Ammon's horn (tissue), 1 donor: ENCODE measurements around the gene SYNPR.
"Not testable (repeated sequence)": the region's sequence is repeated elsewhere in the genome, so short reads cannot be mapped to it uniquely, and the experiment has no call there.

Experiments used
- DNase-seq: peaks from one replicate; pipeline ENCODE4 v3.0.0-alpha.2; 2016; ENCODE audit warnings: low spot score

Gene SYNPR

DNA sequence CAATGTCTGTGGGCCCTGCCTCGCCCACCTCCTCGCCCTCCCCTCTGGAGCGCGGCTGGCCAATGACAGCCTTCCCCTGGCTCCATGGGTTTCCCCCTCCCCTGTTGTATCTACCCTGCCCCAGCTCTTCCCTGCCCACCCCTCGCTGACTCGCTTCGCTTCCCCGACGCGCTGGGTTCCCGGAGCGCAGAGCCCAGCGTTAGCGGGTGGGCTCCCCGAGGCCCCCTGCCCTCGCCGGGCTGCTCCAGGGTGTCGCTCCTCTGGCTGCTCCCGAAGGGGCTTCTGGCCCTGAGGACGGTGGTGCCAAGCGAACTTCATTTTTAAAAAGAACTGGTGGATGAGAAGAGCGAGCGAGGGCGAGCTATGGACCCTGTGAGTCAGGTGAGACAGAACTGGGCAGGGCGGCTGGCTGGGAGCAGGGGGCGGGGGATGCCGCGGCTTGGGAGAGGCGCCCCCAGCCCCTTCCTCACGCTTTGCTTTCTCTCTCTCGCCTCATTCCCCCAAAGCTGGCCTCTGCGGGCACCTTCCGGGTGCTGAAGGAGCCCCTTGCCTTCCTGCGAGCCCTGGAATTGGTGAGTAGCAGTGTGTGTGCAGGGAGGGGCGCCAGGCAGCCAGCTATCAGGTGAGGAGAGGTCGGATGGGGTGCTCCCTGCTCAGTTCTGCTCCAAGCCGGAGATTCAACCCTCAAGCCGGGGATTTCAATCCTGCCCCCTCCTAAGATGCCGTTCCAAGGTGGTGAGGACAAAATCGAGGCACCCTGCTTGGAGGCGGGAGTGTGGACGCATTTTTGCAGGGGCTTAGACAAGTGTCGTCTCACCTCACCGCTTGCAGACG lies at the start of gene SYNPR:
Gene SYNPR, plus strand, starts transcription at position 138 of the 834 bp plus-strand sequence.
- peak; percentile 58 for DNase-seq

DNA sequence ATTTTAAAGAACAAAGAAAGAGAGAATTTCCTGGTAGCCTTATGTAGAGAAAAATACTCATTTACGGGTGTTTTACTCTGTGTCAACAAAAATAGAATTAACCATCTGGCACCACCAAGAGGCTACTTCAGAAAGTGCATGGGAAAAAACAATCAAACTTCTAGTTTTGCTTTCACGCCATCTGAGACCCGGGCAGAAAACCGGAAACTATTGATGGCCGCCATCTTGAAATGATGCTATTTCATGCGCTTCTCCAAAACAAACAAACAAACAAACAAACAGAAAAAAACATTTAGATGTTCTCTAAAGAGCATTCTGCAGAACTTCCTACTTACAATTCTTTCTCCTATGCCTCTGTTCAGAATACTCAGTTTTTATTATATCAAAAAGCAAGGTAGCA lies 49.4 kb upstream of the SYNPR start:
- DNase-seq, result peak; percentile 31

DNA sequence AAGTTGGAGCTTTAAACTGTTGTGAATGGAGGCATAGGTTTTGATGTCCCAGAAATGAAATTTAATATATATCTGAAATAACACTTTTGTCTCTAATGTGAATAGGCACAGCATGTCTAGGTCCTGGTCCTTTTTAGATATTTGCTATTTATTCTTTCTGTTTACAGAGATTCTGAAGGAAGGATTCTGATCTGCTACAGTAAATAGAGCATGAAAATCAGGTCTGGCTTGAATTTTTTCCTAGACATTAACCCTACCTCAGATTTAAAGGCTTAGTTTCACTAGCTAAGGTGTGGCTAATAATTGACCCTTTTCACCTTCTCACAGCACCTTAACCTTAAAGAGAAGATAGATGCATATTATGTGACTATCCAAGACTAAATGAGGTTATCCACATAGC lies 48.0 kb upstream of the SYNPR start:
- DNase-seq, result no peak

DNA sequence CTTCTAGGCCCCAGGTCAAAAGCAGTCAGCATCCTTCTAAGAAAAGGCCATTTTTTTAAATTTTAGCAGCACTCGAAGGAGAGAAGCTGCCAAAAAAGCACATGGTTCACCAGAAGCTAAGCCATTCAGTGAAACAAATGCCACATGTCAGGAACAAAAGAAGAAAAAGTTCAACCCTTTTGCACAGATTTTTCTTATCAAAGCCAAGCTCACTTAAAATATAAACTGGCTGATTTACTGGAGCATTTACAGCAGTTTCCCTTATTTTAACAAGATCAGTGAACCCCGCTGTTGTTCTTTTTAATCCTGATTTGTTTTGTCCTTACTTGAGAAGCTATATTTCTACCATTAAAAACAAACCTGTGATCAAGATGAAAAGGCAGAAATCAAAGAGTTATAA lies 46.5 kb upstream of the SYNPR start:
- DNase-seq, result no peak

DNA sequence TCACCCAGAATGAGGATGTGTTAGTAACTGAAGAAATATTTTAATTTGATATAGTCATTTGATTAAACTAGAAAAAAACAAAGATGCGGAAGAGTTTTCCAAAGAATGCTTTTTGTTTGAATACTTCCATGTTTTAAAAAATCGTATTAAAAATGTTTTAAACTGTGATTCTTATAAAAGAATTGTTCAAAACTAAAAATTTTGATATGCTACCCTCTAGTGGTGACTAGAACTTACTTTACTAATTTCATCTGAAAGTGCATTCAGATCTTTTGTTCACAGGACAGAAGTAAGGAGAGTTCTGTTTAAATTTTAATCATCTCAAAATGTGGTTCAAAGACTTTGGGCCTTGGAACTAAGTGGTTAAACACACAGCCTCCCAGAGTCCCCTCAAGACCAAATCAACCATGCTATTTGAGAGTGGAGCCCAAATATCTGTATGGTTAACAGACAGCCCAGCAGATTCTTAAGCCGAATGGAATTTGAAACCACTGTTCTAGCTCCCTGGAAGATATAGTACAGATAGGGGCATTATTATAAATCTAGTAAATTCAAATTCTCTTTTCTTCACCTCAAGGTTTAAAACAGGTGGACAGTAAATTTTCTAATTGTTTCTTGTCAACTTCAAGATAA lies 45.2 kb upstream of the SYNPR start:
- no peak for DNase-seq

DNA sequence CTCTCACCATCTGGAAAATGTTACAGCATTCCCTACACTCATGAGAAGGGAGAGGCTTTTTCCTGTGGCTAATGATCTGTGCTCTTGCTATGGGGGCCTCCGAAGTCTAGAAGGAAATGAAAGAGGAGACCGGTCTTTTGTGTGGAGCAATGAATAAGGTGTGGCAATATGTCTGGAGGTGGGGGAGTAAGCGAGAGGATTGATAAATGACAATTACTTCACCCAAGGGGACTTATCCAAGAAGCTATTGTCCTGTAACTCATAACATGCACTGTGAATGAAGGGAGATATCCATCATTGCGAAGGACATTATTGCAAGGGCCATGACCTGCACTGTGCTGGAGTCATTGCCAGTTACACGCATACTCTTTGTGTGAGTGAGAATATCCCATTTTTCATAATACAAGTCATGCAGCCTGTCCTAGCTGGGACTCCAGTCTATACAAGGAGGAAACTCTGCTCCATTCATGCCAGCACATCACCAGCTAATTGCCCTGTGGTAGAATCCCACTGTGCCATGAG lies 37.7 kb upstream of the SYNPR start:
- no peak for DNase-seq

DNA sequence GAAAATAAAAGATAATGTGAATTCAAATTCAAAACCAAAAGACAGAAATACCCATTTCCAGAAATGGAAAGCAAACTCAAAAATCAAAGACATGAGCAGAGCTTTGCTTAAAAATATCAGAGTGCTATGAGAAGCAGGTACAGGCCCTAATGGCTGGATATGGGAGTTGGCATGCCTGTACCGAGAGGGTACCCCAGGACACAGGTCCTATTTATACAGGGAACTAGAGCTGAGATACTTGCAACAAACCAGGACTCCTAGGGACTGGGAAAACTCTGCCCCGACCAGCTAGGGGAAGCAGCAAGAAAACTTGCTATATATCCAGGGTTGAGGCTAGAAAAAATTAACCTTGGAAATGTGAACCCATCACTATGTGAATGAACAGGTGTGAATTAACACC lies 36.0 kb upstream of the SYNPR start:
- no peak for DNase-seq

DNA sequence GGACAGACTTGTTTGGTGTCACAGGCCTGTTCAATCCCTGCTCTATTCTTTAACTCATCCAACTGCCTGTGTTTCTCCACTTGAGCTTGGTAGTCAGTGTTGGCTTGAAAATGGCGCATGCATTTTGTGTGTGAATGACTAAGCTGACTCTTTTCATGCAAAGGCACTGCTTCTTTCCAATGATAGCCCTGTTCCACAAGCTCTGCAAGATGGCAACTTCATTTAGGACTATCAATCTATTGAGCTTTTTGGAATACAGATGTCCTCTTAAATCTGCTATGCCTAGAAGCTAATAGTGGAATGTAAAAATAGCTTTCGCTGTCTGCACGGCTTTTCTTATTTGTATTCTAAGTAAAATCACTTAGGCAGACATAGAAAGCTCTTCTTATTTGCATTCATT lies 33.6 kb upstream of the SYNPR start:
- DNase-seq, result peak; percentile 13

DNA sequence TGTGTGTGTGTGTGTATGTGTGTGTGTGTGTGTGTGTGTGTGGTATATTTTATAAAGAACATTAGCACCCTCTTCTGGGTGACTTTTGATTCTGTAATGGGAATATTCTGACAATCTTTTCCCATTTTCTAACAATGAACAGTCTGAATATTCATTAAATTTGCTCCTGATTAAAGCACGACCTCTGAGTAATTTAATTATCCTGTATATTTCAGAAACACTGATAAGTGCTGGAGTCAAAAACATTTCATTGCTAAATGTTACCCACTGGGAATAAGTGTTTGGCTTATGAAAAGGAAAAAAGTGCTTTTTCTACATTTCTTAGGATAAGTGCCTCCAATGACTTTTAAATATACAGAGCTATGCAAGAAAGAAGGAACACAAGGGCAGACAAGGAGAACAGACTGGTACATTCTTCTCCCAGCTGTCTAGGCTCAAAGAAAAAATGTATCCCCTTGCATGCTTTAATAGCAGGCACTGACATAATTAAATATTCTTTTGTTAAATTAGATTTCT lies 32.3 kb upstream of the SYNPR start:
- no peak for DNase-seq

DNA sequence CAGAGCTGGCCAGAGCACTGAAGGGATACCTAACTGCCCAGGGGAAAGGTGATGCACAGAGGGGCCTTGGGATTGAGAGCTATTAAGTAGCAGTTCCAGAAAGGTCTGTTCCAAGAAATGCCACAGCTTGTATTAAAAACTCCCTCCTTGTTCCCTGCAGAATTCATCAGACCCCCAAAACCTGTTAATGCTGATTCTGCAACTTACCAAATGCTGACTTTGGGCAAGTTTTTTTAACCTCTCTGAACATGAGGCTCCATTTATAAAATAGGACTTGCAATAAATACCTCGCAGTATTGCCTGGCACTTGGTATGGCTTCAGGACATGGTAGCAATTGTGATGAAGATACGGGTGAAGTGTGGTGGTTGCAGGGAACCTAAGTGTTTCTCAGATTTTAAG lies 30.1 kb upstream of the SYNPR start:
- no peak for DNase-seq

DNA sequence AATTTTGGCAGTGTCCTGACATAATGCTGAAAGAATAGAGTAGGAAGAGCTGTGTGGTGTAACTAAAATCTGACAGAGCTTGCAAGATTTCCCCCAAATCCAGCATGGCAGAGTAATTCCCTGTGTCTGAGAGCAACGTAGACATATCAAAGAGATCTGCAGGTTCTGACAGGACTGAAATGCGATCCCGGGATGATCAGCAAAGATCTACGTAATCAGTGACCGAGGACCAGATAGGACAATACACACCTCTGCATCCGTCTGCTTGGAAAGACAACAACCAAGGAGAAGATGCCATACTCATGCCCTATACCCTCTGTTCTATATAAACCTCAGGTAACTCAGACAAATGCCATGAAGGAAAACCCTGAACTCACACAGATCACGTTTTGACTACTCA lies 26.6 kb upstream of the SYNPR start:
- no peak for DNase-seq

DNA sequence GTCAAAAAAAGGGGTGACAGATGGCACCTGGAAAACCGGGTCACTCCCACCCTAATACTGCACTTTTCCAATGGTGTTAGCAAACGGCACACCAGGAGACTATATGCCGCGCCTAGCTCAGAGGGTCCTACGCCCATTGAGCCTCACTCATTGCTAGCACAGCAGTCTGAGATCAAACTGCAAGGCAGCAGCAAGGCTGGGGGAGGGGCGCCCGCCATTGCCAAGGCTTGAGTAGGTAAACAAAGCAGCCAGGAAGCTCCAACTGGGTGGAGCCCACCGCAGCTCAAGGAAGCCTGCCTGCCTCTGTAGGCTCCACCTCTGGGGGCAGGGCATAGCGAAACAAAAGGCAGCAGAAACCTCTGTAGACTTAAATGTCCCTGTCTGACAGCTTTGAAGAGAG lies 22.3 kb upstream of the SYNPR start:
- DNase-seq, result not testable (repeated sequence)

DNA sequence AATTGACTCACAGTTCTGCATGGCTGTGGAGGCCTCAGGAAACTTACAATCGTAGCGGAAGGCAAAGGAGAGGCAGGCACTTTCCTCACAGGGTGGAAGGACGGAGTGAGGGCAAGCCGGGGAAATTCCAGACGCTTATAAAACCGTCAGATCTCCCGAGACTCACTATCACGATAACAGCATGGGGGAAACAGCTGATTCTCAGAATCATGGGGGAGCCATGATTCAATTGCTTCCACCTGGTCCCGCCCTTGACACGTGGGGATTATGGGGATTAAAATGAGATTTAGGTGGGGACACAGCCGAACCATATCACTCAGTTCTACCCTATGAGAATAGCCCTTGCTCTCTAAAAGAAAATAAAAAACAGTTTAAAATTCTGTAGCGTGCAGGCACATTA lies 13.4 kb upstream of the SYNPR start:
- no peak for DNase-seq

DNA sequence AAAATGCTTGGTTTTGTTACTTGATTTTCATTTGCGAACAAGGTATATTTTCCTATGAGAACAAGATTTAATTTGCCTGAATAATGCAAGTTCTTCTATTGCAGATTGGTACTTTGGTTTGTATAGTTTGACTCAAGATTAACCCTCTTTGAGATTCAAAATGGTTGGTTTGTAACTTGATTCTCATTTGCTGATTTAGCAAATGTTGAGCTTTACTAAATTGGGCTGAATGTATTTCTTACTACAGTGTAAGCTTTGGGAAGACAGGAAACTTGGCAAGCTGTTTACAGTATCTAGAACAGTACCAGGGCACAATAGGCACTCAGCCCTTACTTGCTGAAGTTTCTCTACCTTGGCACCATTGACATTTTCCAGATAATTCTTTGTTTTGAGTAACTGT lies 3.7 kb upstream of the SYNPR start:
- DNase-seq, result no peak

DNA sequence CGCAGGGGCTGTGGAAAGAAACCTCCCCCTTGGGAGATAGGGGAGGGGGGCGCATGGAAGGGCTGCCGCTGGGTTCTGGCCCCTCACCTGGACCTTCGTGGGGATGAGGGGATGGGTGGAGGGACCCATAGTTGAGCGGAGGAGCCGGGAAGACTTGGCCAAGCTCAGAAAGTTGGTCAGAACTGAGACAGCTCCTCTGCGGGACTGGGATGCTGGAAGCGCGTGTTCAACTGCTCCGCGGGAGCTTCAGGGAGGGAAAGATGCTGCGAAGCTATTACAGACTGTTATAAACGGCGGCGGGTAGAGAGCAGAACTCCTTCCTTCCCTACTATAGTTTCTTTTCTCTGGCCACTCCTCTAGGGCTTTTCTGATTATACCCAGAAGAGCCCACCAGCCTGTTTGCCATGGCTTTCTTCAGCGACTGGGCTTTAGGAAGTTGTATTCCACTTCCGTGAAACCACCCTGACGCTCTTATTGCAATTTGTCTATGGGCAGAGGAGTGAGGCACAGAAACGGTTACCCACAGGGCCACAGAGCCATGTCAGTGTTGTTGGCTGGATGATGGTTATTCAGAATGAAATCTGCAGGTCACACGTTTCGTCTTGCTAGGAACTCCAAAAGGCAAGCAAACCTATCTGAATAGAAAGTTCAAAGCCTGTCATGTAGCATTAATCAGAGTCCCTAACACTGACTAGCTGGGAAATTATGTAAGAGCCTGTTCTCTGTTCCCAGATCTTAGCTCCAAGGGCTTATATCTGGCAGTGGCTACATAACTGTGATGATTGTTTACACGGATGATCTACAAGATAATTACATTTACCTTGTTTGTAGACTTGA lies 1.1 kb downstream of the SYNPR start:
- DNase-seq, result peak; percentile 13

DNA sequence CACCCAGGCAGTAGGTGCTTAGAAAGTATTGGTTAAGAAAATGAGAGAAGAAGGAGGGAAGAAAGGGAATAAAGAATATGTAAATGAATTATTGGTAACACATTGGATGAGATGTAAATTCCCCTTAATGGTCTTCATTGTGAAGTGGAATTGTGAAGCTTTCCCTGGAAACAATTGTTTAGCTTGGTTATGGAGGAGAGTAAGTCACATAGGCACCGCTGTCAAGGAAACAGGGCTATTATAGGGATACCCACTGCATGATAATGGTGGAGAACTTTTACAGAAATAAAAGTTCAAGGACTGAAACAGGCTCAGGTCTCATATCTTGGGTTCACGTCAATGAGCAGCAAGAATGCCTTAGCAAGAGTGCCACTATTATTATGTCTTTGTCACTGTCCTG lies 9.5 kb downstream of the SYNPR start:
- no peak for DNase-seq

DNA sequence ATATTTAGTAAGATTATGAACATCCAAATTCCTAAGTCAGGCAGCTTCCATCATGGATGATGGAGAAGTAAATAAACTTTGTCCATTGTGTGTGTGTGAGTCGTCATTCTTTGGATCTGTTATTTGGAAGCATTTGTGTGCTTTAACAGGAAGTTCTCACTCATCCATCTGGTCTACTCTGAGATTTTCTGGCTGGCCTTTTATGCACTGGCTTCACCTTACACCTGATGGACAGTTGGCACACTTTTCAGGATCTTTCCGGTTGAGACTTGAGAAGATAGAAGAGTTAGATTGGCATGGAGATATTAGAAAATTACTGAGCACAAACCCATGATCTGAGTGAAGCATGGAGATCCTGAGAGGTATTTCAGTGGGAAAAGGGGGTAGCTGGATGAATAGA lies 12.6 kb downstream of the SYNPR start:
- DNase-seq, result no peak

DNA sequence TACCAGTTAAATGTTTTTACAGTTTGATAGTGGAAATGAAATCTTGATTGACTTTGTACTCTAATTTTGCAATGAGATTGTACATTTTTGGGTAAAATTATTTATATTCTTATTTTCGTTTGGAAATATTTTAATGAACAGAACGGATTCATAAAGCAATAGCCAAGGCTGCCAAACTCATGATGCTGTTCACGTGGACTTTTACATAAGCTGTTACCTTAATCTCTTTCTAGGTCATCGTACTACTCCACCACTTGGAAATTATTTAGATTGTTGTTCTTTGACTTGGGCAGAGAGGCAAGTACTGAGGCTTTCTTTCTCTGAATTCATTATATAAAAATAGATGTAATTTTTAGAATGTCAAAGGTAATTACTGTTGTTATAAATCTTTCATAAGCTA lies 16.2 kb downstream of the SYNPR start:
- no peak for DNase-seq

DNA sequence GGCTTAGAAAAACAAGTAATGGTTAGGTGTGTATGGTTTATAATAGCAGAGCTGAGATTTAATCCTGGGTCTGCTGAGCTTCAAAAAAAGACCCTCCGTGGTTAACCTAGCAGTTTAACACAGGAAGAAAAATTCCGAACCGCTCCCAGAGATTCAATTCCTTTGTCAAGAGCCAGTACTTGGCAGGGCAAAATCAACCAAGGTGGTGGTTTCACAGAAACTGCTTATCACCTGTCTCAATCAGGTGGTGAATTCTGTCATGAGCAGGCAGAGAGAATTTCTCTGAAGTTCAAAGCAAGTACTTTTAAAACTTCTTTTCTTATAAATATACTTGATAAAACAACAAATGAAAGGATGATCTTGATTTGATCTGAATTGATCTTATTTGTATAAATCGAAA lies 17.2 kb downstream of the SYNPR start:
- no peak for DNase-seq

DNA sequence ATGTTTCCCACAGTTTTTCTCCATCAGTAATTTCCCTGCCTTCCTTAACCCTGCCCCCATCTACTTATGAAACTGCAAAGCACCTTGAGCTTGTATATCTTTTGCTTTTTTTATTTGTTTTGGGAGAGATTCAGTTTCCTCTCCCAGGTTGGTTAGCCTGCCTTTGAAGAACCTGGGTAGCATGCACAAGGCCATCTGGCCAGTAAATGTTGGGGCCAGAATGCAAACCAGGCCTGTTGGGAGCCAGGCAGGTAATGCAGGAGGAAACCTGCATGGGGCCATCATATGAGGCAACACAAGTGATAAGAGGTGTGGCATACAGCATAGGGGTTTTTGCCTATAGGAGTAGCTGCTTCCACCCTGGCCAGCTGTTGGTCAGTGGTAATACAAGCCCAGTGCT lies 17.7 kb downstream of the SYNPR start:
- DNase-seq, result no peak

DNA sequence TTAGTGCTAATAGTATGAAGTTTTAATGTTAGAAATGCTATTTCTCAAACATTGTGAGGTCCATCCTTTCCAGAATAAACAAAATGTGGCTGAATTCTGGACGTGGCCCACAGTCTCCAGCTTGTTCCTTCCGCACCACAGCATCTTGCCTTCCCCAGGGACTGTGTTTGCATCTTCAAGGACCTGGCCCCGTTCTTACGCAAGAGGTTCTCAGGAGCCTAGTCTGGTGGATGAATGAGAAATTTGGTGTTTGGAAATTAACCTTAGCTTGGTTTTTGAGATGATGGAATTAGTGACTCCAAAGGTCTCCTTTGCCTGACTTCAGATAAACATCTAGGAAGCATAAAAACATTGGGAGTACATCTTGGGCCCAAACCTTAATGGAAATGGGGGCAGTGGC lies 18.1 kb downstream of the SYNPR start:
- no peak for DNase-seq

DNA sequence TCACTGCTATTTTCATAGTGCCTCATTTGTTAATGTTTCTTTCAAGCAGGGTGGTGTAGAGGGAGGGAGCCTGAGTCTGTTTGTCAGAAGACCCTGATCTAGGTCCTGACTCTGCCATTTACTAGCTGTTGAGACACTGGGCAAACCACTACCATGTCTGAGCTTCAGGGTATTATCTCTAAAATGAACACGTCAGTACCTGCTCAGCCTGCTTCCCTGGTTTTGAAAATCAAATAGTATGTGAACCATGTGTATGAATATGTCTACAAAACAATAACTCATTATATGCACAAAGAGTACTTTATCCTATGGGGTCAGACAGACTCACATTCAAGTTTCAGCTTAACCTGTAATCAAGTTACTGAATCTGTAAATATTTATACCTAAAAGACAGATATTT lies 25.1 kb downstream of the SYNPR start:
- no peak for DNase-seq
